K562 (cell line): Measurements from ENCODE around the gene MYO16. TPM values are rescaled to one million over a fixed set of nuclear protein-coding genes. Genes with fewer than 3 reads are reported as not detected.
A peak's percentile ranks its signal among the peaks of the same experiment; 100 is the strongest.

Experiments used
- ATAC-seq: fragments of 200-7000 bp; cut with Tn5 transposase; 3 replicates; pipeline ENCODE4 v1.9.1; 2020; ENCODE audit warnings: moderate library complexity
- BruUV-seq: library from RNA; stranded (reverse); fragments of 400-500 nt; replicated peaks from 2 replicates; lab custom pipeline; 2021; lab: Mats Ljungman, UMichigan
- CTCF ChIA-PET: fragments of 300-600 bp; formaldehyde crosslinking; extraction: SDS; loops from one replicate; lab custom pipeline; 2021; ENCODE audit warnings: low intra/inter-chr PET ratio; lab: Yijun Ruan, JAX
- POLR2A ChIA-PET: fragments of 300-600, 350-650 bp; sonication (Branson Sonifier 250); formaldehyde crosslinking; extraction: SDS; loops from one replicate; lab custom pipeline; 2021; ENCODE audit warnings: antibody characterized with exemption, inconsistent platforms; lab: Yijun Ruan, JAX
- DNase-seq, 4 experiments: peaks; one replicate each; pipeline versions ENCODE4 v3.0.0 to v3.0.0-alpha.2; 2011 to 2018; ENCODE audit warnings: low spot score in 3 of 4, mixed read lengths in 3 of 4; ENCODE audit errors: extremely low read depth in 1 of 4
- FAIRE-seq: peaks from 2 replicates; lab custom pipeline; 2011; peaks lifted over from hg19 to GRCh38; lab: Jason Lieb, UNC
- H2AFZ ChIP-seq: 2 replicates; pipeline ENCODE4 v1.6.0; 2011; ENCODE audit warnings: low read depth, low read length, control low read depth, inconsistent platforms
- H3K27ac ChIP-seq: fragments of 200-600 bp; 3 replicates; pipeline ENCODE4 v1.8.0; 2011; ENCODE audit warnings: low read depth, mild to moderate bottlenecking, control low read depth, inconsistent platforms, low read length, moderate library complexity, mixed read lengths; ENCODE audit errors: extremely low read depth
- H3K27me3 ChIP-seq, 2 experiments: fragments of 300-600 bp in 1 of 2; 2 replicates in 1 of 2; 3 replicates in 1 of 2; pipeline versions ENCODE4 v1.6.0 to v1.8.0; 2011; ENCODE audit warnings: inconsistent platforms in 2 of 2, low read length in 2 of 2, mild to moderate bottlenecking in 1 of 2, mixed read lengths in 1 of 2, moderate library complexity in 1 of 2; ENCODE audit not compliant: control insufficient read depth in 2 of 2, insufficient read depth in 2 of 2
- H3K36me3 ChIP-seq: fragments of 300-600 bp; 3 replicates; pipeline ENCODE4 v1.8.0; 2011; ENCODE audit warnings: mild to moderate bottlenecking, low read length, inconsistent platforms; ENCODE audit not compliant: control insufficient read depth, insufficient read depth
- H3K4me1 ChIP-seq, 2 experiments: fragments of 200-600 bp in 1 of 2; replicated peaks in 1 of 2; 2 replicates in 1 of 2; 3 replicates in 1 of 2; pipeline versions ENCODE4 v1.5.1 to v1.8.0; 2011; ENCODE audit warnings: inconsistent platforms in 2 of 2, low read length in 2 of 2, mild to moderate bottlenecking in 1 of 2, mixed read lengths in 1 of 2, moderate library complexity in 1 of 2; ENCODE audit not compliant: control insufficient read depth in 2 of 2, insufficient read depth in 2 of 2
- H3K4me2 ChIP-seq: 2 replicates; pipeline ENCODE4 v1.6.1; 2011; ENCODE audit warnings: low read length, control low read depth, inconsistent platforms, mixed read lengths; ENCODE audit not compliant: insufficient read depth
- H3K4me3 ChIP-seq: fragments of 200-600 bp; sonication (generic), shearing (Covaris generic); 2 replicates; pipeline ENCODE4 v1.5.1; 2016; ENCODE audit warnings: control low read depth, inconsistent platforms
- H3K79me2 ChIP-seq: fragments of 200-600 bp; 3 replicates; pipeline ENCODE4 v1.8.0; 2011; ENCODE audit warnings: low read length, inconsistent platforms; ENCODE audit not compliant: control insufficient read depth, insufficient read depth
- H3K9ac ChIP-seq, 2 experiments: 2 replicates each; pipeline versions ENCODE4 v1.6.0 to v1.6.1; 2011; ENCODE audit warnings: low read depth in 2 of 2, low read length in 2 of 2, control low read depth in 1 of 2, inconsistent platforms in 1 of 2, mild to moderate bottlenecking in 1 of 2, mixed read lengths in 1 of 2; ENCODE audit not compliant: insufficient read depth in 1 of 2
- H3K9me1 ChIP-seq: one replicate; pipeline ENCODE4 v1.6.0; 2011; ENCODE audit warnings: inconsistent platforms, mild to moderate bottlenecking, low read length, moderate library complexity; ENCODE audit not compliant: control insufficient read depth, insufficient read depth
- H3K9me3 ChIP-seq: replicated peaks from 2 replicates; pipeline ENCODE4 v1.5.1; 2011; ENCODE audit warnings: low read depth, low read length, inconsistent platforms; ENCODE audit not compliant: control insufficient read depth, insufficient read depth
- H4K20me1 ChIP-seq: replicated peaks from 2 replicates; pipeline ENCODE4 v1.6.1; 2011; ENCODE audit warnings: low read length, inconsistent platforms, mixed read lengths; ENCODE audit not compliant: control insufficient read depth, insufficient read depth
- BDP1 ChIP-seq: IDR thresholded peaks from 3 replicates; pipeline ENCODE4 v1.6.1; 2011; ENCODE audit not compliant: insufficient read length, insufficient read depth
- ESRRA ChIP-seq: fragments of 450-650 bp; IDR thresholded peaks from 2 replicates; pipeline ENCODE4 v1.6.1; 2014; ENCODE audit warnings: low read depth, mild to moderate bottlenecking, moderate library complexity, borderline replicate concordance
- FOXA3 ChIP-seq, 2 experiments: fragments of 450-650 bp in 1 of 2; sonication (generic) in 1 of 2; formaldehyde crosslinking; IDR thresholded peaks in 1 of 2; conservative IDR thresholded peaks in 1 of 2; 2 replicates each; pipeline versions ENCODE4 v1.4.0 to v1.8.0; 2020 to 2022; ENCODE audit warnings: mild to moderate bottlenecking in 2 of 2, missing genetic modification reagents in 1 of 2
- NR1H2 ChIP-seq: sonication (generic); formaldehyde crosslinking; IDR thresholded peaks from 2 replicates; pipeline ENCODE4 v1.4.0; 2020; ENCODE audit warnings: mild to moderate bottlenecking, missing genetic modification reagents
- NR2C1 ChIP-seq, 2 experiments: fragments of 450-650 bp; IDR thresholded peaks; 2 replicates each; pipeline ENCODE4 v1.6.1; 2017; ENCODE audit warnings: mild to moderate bottlenecking in 2 of 2, antibody characterized with exemption in 1 of 2, inconsistent platforms in 1 of 2, missing compliant biosample characterization in 1 of 2, missing genetic modification characterization in 1 of 2
- NR2C2 ChIP-seq, 2 experiments: fragments of 200-800 bp in 1 of 2; sonication (Bioruptor generic) in 1 of 2; sonication (generic) in 1 of 2; formaldehyde crosslinking in 1 of 2; IDR thresholded peaks; 2 replicates each; pipeline versions ENCODE4 v1.6.1 to v1.8.0; 2016 to 2022; ENCODE audit warnings: mild to moderate bottlenecking in 1 of 2, missing compliant biosample characterization in 1 of 2, missing genetic modification characterization in 1 of 2, missing genetic modification reagents in 1 of 2
- POLR2B ChIP-seq: fragments of 450-650 bp; IDR thresholded peaks from 2 replicates; pipeline ENCODE4 v1.6.1; 2018; ENCODE audit warnings: low read depth; ENCODE audit not compliant: partially characterized antibody
- RAD21 ChIP-seq, 2 experiments: fragments of 250-450 bp in 1 of 2; fragments of 450-650 bp in 1 of 2; sonication (Bioruptor Pico) in 1 of 2; formaldehyde crosslinking in 1 of 2; IDR thresholded peaks in 1 of 2; conservative IDR thresholded peaks in 1 of 2; 2 replicates each; pipeline versions ENCODE4 v1.4.0 to v1.8.0; 2020 to 2022; ENCODE audit warnings: mild to moderate bottlenecking in 2 of 2, moderate library complexity in 1 of 2
- SMC3 ChIP-seq: conservative IDR thresholded peaks from 2 replicates; pipeline ENCODE4 v1.6.1; 2011; ENCODE audit warnings: low read depth, low read length, improper control_type of control experiment; ENCODE audit not compliant: insufficient read depth
- XRCC5 ChIP-seq: fragments of 200-400 bp; formaldehyde crosslinking; IDR thresholded peaks from 2 replicates; pipeline ENCODE4 v1.6.1; 2017; ENCODE audit warnings: low read depth, mild to moderate bottlenecking, low read length
- ZNF274 ChIP-seq: IDR thresholded peaks from 2 replicates; pipeline ENCODE4 v1.6.1; 2011; ENCODE audit warnings: low read depth, mild to moderate bottlenecking, low read length, moderate library complexity, borderline replicate concordance
- ZNF445 ChIP-seq: fragments of 250-450 bp; sonication (Bioruptor Pico); IDR thresholded peaks from 2 replicates; pipeline ENCODE4 v1.4.0; 2020; ENCODE audit warnings: low read depth, mild to moderate bottlenecking, moderate library complexity
- WGBS: fragments of 100-300 bp; shearing (Covaris generic); methylation state at CpG from one replicate; pipeline ENCODE4 v1.1.6; 2016; ENCODE audit warnings: low coverage, mixed read lengths; ENCODE audit not compliant: insufficient coverage; ENCODE audit errors: missing lambda C conversion rate; 5-methylcytosine and 5-hydroxymethylcytosine counted together
- in situ Hi-C: fragments of 300-500 bp; cut with MboI; formaldehyde crosslinking; loops from 4 replicates; pipeline ENCODE4 v1.15.0; 2018; ENCODE audit warnings: inconsistent platforms, mixed read lengths
- intact Hi-C: fragments of 100-400 bp; cut with micrococcal nuclease; formaldehyde crosslinking; loops from 2 replicates; pipeline ENCODE4 v1.14.2; 2022
- polyA plus RNA-seq, 8 experiments: library from polyadenylated mRNA; depleted of rRNA in 4 of 8; stranded (reverse) in 5 of 8; unstranded in 3 of 8; fragments of >200 nt; fragmentation: Nextera tagmentation in 2 of 8; fragmentation: Illumina TruSeq in 1 of 8; extraction: Ambion mirVana in 2 of 8; extraction: Trizol in 1 of 8; gene quantifications; 2 replicates each; pipeline versions ENCODE4 v1.2.1 to v1.2.3, GENCODE V29; 2011 to 2014; ENCODE audit warnings: inconsistent platforms in 1 of 8, missing spikeins in 1 of 8
- total RNA-seq, 7 experiments: library from RNA; depleted of rRNA in 6 of 7; stranded (reverse); fragments of >200 nt in 6 of 7; fragmentation: Illumina TruSeq in 2 of 7; extraction: Trizol in 2 of 7; gene quantifications; 2 replicates each; pipeline versions ENCODE4 v1.2.1 to v1.2.3, GENCODE V29; 2011 to 2021; ENCODE audit warnings: low replicate concordance in 1 of 7
- TF ChIP-seq, protein P1 (sequence below), 3 experiments: fragments of 200-800 bp in 1 of 3; sonication (Bioruptor generic) in 1 of 3; sonication (generic) in 1 of 3; formaldehyde crosslinking in 1 of 3; IDR thresholded peaks; 2 replicates each; pipeline versions ENCODE4 v1.6.1 to v1.8.0; 2016 to 2022; ENCODE audit warnings: mild to moderate bottlenecking in 2 of 3, missing compliant biosample characterization in 2 of 3, missing genetic modification characterization in 2 of 3, missing genetic modification reagents in 1 of 3
- TF ChIP-seq, protein P2 (sequence below): fragments of 450-650 bp; formaldehyde crosslinking; IDR thresholded peaks from 2 replicates; pipeline ENCODE4 v1.4.0; 2020; ENCODE audit warnings: mild to moderate bottlenecking, moderate library complexity

The MYO16 gene
- total and polyA plus RNA-seq, 9 of the 15 experiments (the other 6 are each of a cell fraction or from before 2014, with no cell fraction given) = 4.3 to 45.7 (median 12.1) TPM

DNA sequence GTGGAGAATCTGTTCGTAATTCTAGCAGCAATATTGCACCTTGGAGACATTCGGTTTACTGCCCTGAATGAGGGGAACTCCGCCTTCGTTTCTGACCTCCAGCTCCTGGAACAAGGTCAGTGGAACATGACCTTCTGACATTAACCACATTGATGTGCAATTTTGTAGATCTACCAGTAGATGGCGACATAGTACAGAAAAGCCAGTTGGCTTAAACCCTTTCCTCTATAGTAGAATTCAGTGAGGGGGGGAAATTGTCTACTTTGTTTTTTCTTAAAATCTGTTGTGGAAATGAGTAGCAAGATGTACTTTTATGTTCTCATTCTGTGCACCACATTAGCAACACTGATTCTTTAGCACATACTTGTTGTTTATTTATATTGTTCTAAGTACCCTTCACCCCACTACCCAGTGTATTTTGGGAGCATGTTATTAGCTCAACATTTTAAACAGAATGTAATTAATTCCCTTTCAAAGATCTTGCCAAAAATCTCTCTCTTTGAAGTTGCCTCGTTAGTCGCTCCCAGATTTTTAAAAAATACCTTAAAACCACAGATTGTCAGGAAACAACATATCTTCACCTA, 332.2 kb downstream of the MYO16 start:
- POLR2A ChIA-PET = no interaction called here
- DNase-seq = peak; percentile 26 to 54 (median 44)
- no peak for TF ChIP-seq XRCC5
- TF ChIP-seq ZNF445 = no peak
- TF ChIP-seq NR2C1 (IDR thresholded peaks at IDR 0.05) = 0 out of 2 replicates have a peak, but pooled peaks have one; percentile 30
- TF ChIP-seq NR2C1 (tag; IDR thresholded peaks at IDR 0.05) = no peak
- TF ChIP-seq RAD21 (CRISPR knock-in tag; conservative IDR thresholded peaks at IDR 0.05 in 1 of 2, IDR thresholded peaks at IDR 0.05 in 1 of 2) = peak; percentile 76 to 80
- TF ChIP-seq, protein P1, sequence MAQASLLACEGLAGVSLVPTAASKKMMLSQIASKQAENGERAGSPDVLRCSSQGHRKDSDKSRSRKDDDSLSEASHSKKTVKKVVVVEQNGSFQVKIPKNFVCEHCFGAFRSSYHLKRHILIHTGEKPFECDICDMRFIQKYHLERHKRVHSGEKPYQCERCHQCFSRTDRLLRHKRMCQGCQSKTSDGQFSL (CRISPR knock-in tag; IDR thresholded peaks at IDR 0.05) = peak; percentile 59; the same call in 1 of the 2 replicates
- TF ChIP-seq, protein P1 (tag; IDR thresholded peaks at IDR 0.05) = peak in 1 of 2 experiments; percentile 56; a peak in 1 of 4 replicates
- no peak for TF ChIP-seq BDP1
- peak; percentile 98 for TF ChIP-seq ESRRA
- no peak for TF ChIP-seq NR2C2 (CRISPR knock-in tag; IDR thresholded peaks at IDR 0.05)
- 0 out of 2 replicates have a peak, but pooled peaks have one; percentile 19 for TF ChIP-seq NR2C2 (tag; IDR thresholded peaks at IDR 0.05)
- peak; percentile 56 for TF ChIP-seq SMC3
- no peak for TF ChIP-seq FOXA3 (CRISPR knock-in tag; conservative IDR thresholded peaks at IDR 0.05 in 1 of 2, IDR thresholded peaks at IDR 0.05 in 1 of 2)
- TF ChIP-seq POLR2B = no peak
- TF ChIP-seq, protein P2, sequence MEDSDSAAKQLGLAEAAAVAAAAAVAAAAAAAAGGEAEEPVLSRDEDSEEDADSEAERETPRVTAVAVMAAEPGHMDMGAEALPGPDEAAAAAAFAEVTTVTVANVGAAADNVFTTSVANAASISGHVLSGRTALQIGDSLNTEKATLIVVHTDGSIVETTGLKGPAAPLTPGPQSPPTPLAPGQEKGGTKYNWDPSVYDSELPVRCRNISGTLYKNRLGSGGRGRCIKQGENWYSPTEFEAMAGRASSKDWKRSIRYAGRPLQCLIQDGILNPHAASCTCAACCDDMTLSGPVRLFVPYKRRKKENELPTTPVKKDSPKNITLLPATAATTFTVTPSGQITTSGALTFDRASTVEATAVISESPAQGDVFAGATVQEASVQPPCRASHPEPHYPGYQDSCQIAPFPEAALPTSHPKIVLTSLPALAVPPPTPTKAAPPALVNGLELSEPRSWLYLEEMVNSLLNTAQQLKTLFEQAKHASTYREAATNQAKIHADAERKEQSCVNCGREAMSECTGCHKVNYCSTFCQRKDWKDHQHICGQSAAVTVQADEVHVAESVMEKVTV (CRISPR knock-in tag) = peak; percentile 38; the same call in 1 of the 2 replicates
- no peak for TF ChIP-seq NR1H2 (CRISPR knock-in tag)
- TF ChIP-seq ZNF274 = no peak

More for the DNA sequence above, 332.2 kb downstream of the MYO16 start:
- in situ Hi-C loops (loop anchor here (25.0 kb wide), 1 partner anchor 1151 kb away; no protein-coding TSS in a partner anchor), intact Hi-C loops (loop anchor here (2.0 to 10.0 kb wide), 3 partner anchors 173 to 1453 kb away; no protein-coding TSS in a partner anchor)
- Histone ChIP-seq H3K27ac (no peak overlapping the region), H2AFZ (no peak overlapping the region), H3K9me3 (no peaks in the 10 kb centered on the region), H3K27me3 (no peaks in the 10 kb centered on the region), H3K4me3 (no peak overlapping the region), H4K20me1 (no peaks in the 10 kb centered on the region), H3K36me3 (peaks cover 2% of the 10 kb centered on the region; the same call in 1 of the 3 replicates), H3K4me2 (no peak overlapping the region), H3K4me1 (no peaks in the 10 kb centered on the region; a peak in 1 of 5 replicates), H3K79me2 (no peaks in the 10 kb centered on the region), H3K9me1 (no peaks in the 10 kb centered on the region), H3K9ac (no peak overlapping the region)
- CTCF ChIA-PET = interaction anchor here (0.8 kb wide), 1 partner anchor 1154 kb away, joined by 3 read pairs; no protein-coding TSS in a partner anchor
- 9% methylated on average over 5 of the region's 7 CpGs for WGBS
- ATAC-seq = peak; percentile 79
- peak; percentile 49 for FAIRE-seq
- BruUV-seq = no TSS peak
